ENCODE measurements around the gene PIP5K1C. TPM values are rescaled to one million over a fixed set of nuclear protein-coding genes. Genes with fewer than 3 reads are reported as not detected.

The PIP5K1C gene
- polyA plus RNA-seq, 1 donor (not counting 4 experiments of a cell fraction or from before 2014, with no cell fraction given): 3.6 TPM

DNA sequence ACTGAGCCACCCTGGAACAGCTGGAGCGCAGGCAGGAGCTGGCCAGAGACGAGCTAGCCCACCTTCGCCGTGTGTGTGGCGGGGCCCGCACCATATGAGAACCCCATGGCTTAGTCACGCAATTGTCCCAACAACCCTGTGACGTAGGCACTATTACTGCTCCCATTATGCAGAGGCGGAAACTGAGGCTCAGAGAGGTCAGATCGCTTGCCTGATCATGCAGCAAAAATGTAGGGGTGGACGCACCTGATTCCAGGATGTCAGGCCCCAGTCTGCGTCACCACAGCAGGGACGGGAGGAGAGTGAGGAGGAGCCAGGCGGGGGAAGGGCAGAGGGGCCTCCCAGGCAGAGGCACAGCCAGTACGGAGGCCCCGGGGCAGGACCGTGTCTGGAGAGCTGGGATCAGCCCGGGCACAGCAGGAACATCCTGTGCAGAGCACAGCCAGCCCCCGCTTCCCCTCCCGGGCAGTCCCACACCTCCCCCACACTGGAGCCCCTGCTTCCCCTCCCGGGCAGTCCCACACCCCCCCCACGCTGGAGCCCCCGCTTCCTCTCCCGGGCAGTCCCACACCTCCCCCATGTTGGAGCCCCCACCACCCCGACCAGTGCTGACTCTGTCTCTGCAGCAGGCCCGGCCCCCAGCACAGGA is 16.7 kb downstream of the PIP5K1C start:
- Histone ChIP-seq H3K4me3 (ENCODE audit: control insufficient read depth in 2 of 3, extremely low read depth in 1 of 3, insufficient read depth in 2 of 3, low read depth in 1 of 3, low read length in 3 of 3) (no peak overlapping the region), H3K79me2 (ENCODE audit: control insufficient read depth, insufficient read depth, low read length) (peaks cover 12% of the 10 kb centered on the region), H3K9me3 (ENCODE audit: control insufficient read depth, low read depth, low read length) (peaks cover 3% of the 10 kb centered on the region), H2AFZ (ENCODE audit: control insufficient read depth, low read length) (no peak overlapping the region), H3K4me2 (ENCODE audit: control insufficient read depth, extremely low read depth, insufficient read depth, low read depth, low read length) (no peak overlapping the region), H3K36me3 (ENCODE audit: control insufficient read depth in 2 of 2, extremely low read depth in 1 of 2, insufficient read depth in 2 of 2, low read length in 2 of 2) (peaks cover 0 to 3% of the 10 kb centered on the region in 2 experiments), H3K9ac (ENCODE audit: control insufficient read depth, extremely low read depth, insufficient read depth, low read length) (no peak overlapping the region), H4K20me1 (ENCODE audit: control insufficient read depth, extremely low read depth, insufficient read depth, low read length) (peaks cover 13% of the 10 kb centered on the region), H3K27me3 (ENCODE audit: control insufficient read depth, extremely low read depth, insufficient read depth, low read length) (no peaks in the 10 kb centered on the region), H3K4me1 (ENCODE audit: control insufficient read depth, extremely low read depth, insufficient read depth, low read length) (peaks cover 6% of the 10 kb centered on the region), H3K27ac (ENCODE audit: control insufficient read depth, insufficient read depth, low read length) (no peak overlapping the region), H3K9me1 (ENCODE audit: control insufficient read depth, extremely low read depth, insufficient read depth, low read length) (no peaks in the 10 kb centered on the region)
- TF ChIP-seq EZH2 (IDR thresholded peaks at IDR 0.05; ENCODE audit: low read length) (no peak), CTCF (optimal IDR thresholded peaks at IDR 0.05 in 1 of 3, IDR thresholded peaks at IDR 0.05 in 1 of 3, conservative IDR thresholded peaks at IDR 0.05 in 1 of 3; ENCODE audit: extremely low read depth in 1 of 3, insufficient read depth in 2 of 3, low read length in 3 of 3) (no peak)
- no peak for FAIRE-seq
- no peak for DNase-seq (ENCODE audit: low read depth, low spot score)
- dilution Hi-C loops (cut with MboI; ENCODE audit: extremely low pct_ligation_motif_present, low sequenced_read_pairs): no loop called here

GRCh38 chr19:3682741-3683404 is 17.4 kb downstream of the PIP5K1C start:
- peaks cover 12% of the 10 kb centered on the region for H3K79me2 ChIP-seq (ENCODE audit: control insufficient read depth, insufficient read depth, low read length)
- peaks cover 0 to 3% of the 10 kb centered on the region in 2 experiments for H3K36me3 ChIP-seq (ENCODE audit: control insufficient read depth in 2 of 2, extremely low read depth in 1 of 2, insufficient read depth in 2 of 2, low read length in 2 of 2)
- TF ChIP-seq CTCF (optimal IDR thresholded peaks at IDR 0.05 in 1 of 3, IDR thresholded peaks at IDR 0.05 in 1 of 3, conservative IDR thresholded peaks at IDR 0.05 in 1 of 3; ENCODE audit: extremely low read depth in 1 of 3, insufficient read depth in 2 of 3, low read length in 3 of 3) (no peak), EZH2 (IDR thresholded peaks at IDR 0.05; ENCODE audit: low read length) (no peak)
- H3K4me2 ChIP-seq (ENCODE audit: control insufficient read depth, extremely low read depth, insufficient read depth, low read depth, low read length): no peak overlapping the region
- no peaks in the 10 kb centered on the region for H3K9me1 ChIP-seq (ENCODE audit: control insufficient read depth, extremely low read depth, insufficient read depth, low read length)
- DNase-seq (ENCODE audit: low read depth, low spot score) (no peak), FAIRE-seq (no peak)
- dilution Hi-C loops (cut with MboI; ENCODE audit: extremely low pct_ligation_motif_present, low sequenced_read_pairs): no loop called here
- peaks cover 13% of the 10 kb centered on the region for H4K20me1 ChIP-seq (ENCODE audit: control insufficient read depth, extremely low read depth, insufficient read depth, low read length)
- H3K4me3 ChIP-seq (ENCODE audit: control insufficient read depth in 2 of 3, extremely low read depth in 1 of 3, insufficient read depth in 2 of 3, low read depth in 1 of 3, low read length in 3 of 3): no peak overlapping the region
- no peak overlapping the region for H3K9ac ChIP-seq (ENCODE audit: control insufficient read depth, extremely low read depth, insufficient read depth, low read length)
- no peak overlapping the region for H2AFZ ChIP-seq (ENCODE audit: control insufficient read depth, low read length)
- no peak overlapping the region for H3K27ac ChIP-seq (ENCODE audit: control insufficient read depth, insufficient read depth, low read length)
- no peaks in the 10 kb centered on the region for H3K27me3 ChIP-seq (ENCODE audit: control insufficient read depth, extremely low read depth, insufficient read depth, low read length)
- H3K9me3 ChIP-seq (ENCODE audit: control insufficient read depth, low read depth, low read length): peaks cover 3% of the 10 kb centered on the region
- H3K4me1 ChIP-seq (ENCODE audit: control insufficient read depth, extremely low read depth, insufficient read depth, low read length): peaks cover 4% of the 10 kb centered on the region

Measured in keratinocyte (primary cell).